ENCODE results near the gene FNDC3B. TPM values are rescaled to one million over a fixed set of nuclear protein-coding genes. Genes with fewer than 3 reads are reported as not detected.
"Not testable (repeated sequence)": the region's sequence is repeated elsewhere in the genome, so short reads cannot be mapped to it uniquely, and the experiment has no call there.

Gene FNDC3B
- total and polyA plus RNA-seq, 2 donors = 11.0 to 11.9 TPM

GRCh38 chr3:172233474-172234277 is 194.3 kb downstream of the FNDC3B start:
- H3K36me3 ChIP-seq (ENCODE audit: control insufficient read depth in 2 of 2, insufficient read depth in 2 of 2, low read length in 1 of 2) = no peaks in the 10 kb centered on the region
- no peaks in the 10 kb centered on the region for H3K27me3 ChIP-seq (ENCODE audit: control insufficient read depth in 2 of 2, insufficient read depth in 1 of 2, low read length in 1 of 2)
- WGBS = 96% methylated on average over 8 of the region's 8 CpGs
- H3K9me3 ChIP-seq (ENCODE audit: control insufficient read depth in 2 of 2, insufficient read depth in 1 of 2, low read length in 1 of 2) = no peaks in the 10 kb centered on the region
- H3K27ac ChIP-seq (ENCODE audit: low read depth in 1 of 2, low read length in 1 of 2) = no peak overlapping the region
- no peaks in the 10 kb centered on the region for H3K4me1 ChIP-seq (ENCODE audit: control insufficient read depth in 2 of 2, insufficient read depth in 2 of 2, low read length in 2 of 2)
- H3K4me3 ChIP-seq (ENCODE audit: low read length in 2 of 2) = no peak overlapping the region
- no peak for DNase-seq (ENCODE audit: low read depth in 6 of 9, low spot score in 9 of 9)

- H3K4me3 ChIP-seq (ENCODE audit: low read length in 2 of 2) = no peak overlapping the region
- H3K9me3 ChIP-seq (ENCODE audit: control insufficient read depth in 2 of 2, insufficient read depth in 1 of 2, low read length in 1 of 2) = no peaks in the 10 kb centered on the region
- H3K27me3 ChIP-seq (ENCODE audit: control insufficient read depth in 2 of 2, insufficient read depth in 1 of 2, low read length in 1 of 2) = no peaks in the 10 kb centered on the region
- no peaks in the 10 kb centered on the region for H3K36me3 ChIP-seq (ENCODE audit: control insufficient read depth in 2 of 2, insufficient read depth in 2 of 2, low read length in 1 of 2)
- no peaks in the 10 kb centered on the region for H3K4me1 ChIP-seq (ENCODE audit: control insufficient read depth in 2 of 2, insufficient read depth in 2 of 2, low read length in 2 of 2)
- no peak for DNase-seq (ENCODE audit: low read depth in 6 of 9, low spot score in 9 of 9)
- no peak overlapping the region for H3K27ac ChIP-seq (ENCODE audit: low read depth in 1 of 2, low read length in 1 of 2)
These were observed 196.3 kb downstream of the FNDC3B start for GRCh38 chr3:172235698-172236097.

GRCh38 chr3:172236771-172237742 is 197.7 kb downstream of the FNDC3B start:
- DNase-seq (ENCODE audit: low read depth in 6 of 9, low spot score in 9 of 9) = no peak
- WGBS = 97% methylated on average over 5 of the region's 5 CpGs

GRCh38 chr3:172238188-172238587 is 198.8 kb downstream of the FNDC3B start:
- 95% methylated on average over 4 of the region's 4 CpGs for WGBS
- Histone ChIP-seq H3K27me3 (ENCODE audit: control insufficient read depth in 2 of 2, insufficient read depth in 1 of 2, low read length in 1 of 2) (no peaks in the 10 kb centered on the region), H3K36me3 (ENCODE audit: control insufficient read depth in 2 of 2, insufficient read depth in 2 of 2, low read length in 1 of 2) (no peaks in the 10 kb centered on the region), H3K4me3 (ENCODE audit: low read length in 2 of 2) (no peak overlapping the region), H3K27ac (ENCODE audit: low read depth in 1 of 2, low read length in 1 of 2) (no peak overlapping the region), H3K4me1 (ENCODE audit: control insufficient read depth in 2 of 2, insufficient read depth in 2 of 2, low read length in 2 of 2) (no peaks in the 10 kb centered on the region), H3K9me3 (ENCODE audit: control insufficient read depth in 2 of 2, insufficient read depth in 1 of 2, low read length in 1 of 2) (peaks cover 0 to 7% of the 10 kb centered on the region in 2 donors)
- DNase-seq (ENCODE audit: low read depth in 6 of 9, low spot score in 9 of 9) = no peak

More at GRCh38 chr3:172236771-172237742, 197.7 kb downstream of the FNDC3B start:
- Histone ChIP-seq H3K36me3 (ENCODE audit: control insufficient read depth in 2 of 2, insufficient read depth in 2 of 2, low read length in 1 of 2) (no peaks in the 10 kb centered on the region), H3K27me3 (ENCODE audit: control insufficient read depth in 2 of 2, insufficient read depth in 1 of 2, low read length in 1 of 2) (no peaks in the 10 kb centered on the region), H3K4me1 (ENCODE audit: control insufficient read depth in 2 of 2, insufficient read depth in 2 of 2, low read length in 2 of 2) (no peaks in the 10 kb centered on the region), H3K4me3 (ENCODE audit: low read length in 2 of 2) (no peak overlapping the region), H3K9me3 (ENCODE audit: control insufficient read depth in 2 of 2, insufficient read depth in 1 of 2, low read length in 1 of 2) (peaks cover 0 to 2% of the 10 kb centered on the region in 2 donors), H3K27ac (ENCODE audit: low read depth in 1 of 2, low read length in 1 of 2) (no peak overlapping the region)

- Histone ChIP-seq H3K27me3 (ENCODE audit: control insufficient read depth in 2 of 2, insufficient read depth in 1 of 2, low read length in 1 of 2) (no peaks in the 10 kb centered on the region), H3K27ac (ENCODE audit: low read depth in 1 of 2, low read length in 1 of 2) (no peak overlapping the region), H3K4me3 (ENCODE audit: low read length in 2 of 2) (no peak overlapping the region), H3K9me3 (ENCODE audit: control insufficient read depth in 2 of 2, insufficient read depth in 1 of 2, low read length in 1 of 2) (peaks cover 0 to 7% of the 10 kb centered on the region in 2 donors), H3K4me1 (ENCODE audit: control insufficient read depth in 2 of 2, insufficient read depth in 2 of 2, low read length in 2 of 2) (no peaks in the 10 kb centered on the region), H3K36me3 (ENCODE audit: control insufficient read depth in 2 of 2, insufficient read depth in 2 of 2, low read length in 1 of 2) (no peaks in the 10 kb centered on the region)
- WGBS = 56% methylated on average over 3 of the region's 3 CpGs
- DNase-seq (ENCODE audit: low read depth in 6 of 9, low spot score in 9 of 9) = no peak
These were observed 199.9 kb downstream of the FNDC3B start for GRCh38 chr3:172239218-172239790.

GRCh38 chr3:172241405-172241804 is 202.0 kb downstream of the FNDC3B start:
- Histone ChIP-seq H3K27me3 (ENCODE audit: control insufficient read depth in 2 of 2, insufficient read depth in 1 of 2, low read length in 1 of 2) (no peaks in the 10 kb centered on the region), H3K4me1 (ENCODE audit: control insufficient read depth in 2 of 2, insufficient read depth in 2 of 2, low read length in 2 of 2) (no peaks in the 10 kb centered on the region), H3K9me3 (ENCODE audit: control insufficient read depth in 2 of 2, insufficient read depth in 1 of 2, low read length in 1 of 2) (peaks cover 0 to 7% of the 10 kb centered on the region in 2 donors), H3K27ac (ENCODE audit: low read depth in 1 of 2, low read length in 1 of 2) (no peak overlapping the region), H3K36me3 (ENCODE audit: control insufficient read depth in 2 of 2, insufficient read depth in 2 of 2, low read length in 1 of 2) (no peaks in the 10 kb centered on the region), H3K4me3 (ENCODE audit: low read length in 2 of 2) (no peak overlapping the region)
- DNase-seq (ENCODE audit: low read depth in 6 of 9, low spot score in 9 of 9) = no peak
- 100% methylated on average over 1 of the region's 1 CpG for WGBS

- H3K27ac ChIP-seq (ENCODE audit: low read depth in 1 of 2, low read length in 1 of 2); DNase-seq (ENCODE audit: low read depth in 6 of 9, low spot score in 9 of 9); H3K27me3 ChIP-seq (ENCODE audit: control insufficient read depth in 2 of 2, insufficient read depth in 1 of 2, low read length in 1 of 2); H3K36me3 ChIP-seq (ENCODE audit: control insufficient read depth in 2 of 2, insufficient read depth in 2 of 2, low read length in 1 of 2); H3K9me3 ChIP-seq (ENCODE audit: control insufficient read depth in 2 of 2, insufficient read depth in 1 of 2, low read length in 1 of 2); H3K4me1 ChIP-seq (ENCODE audit: control insufficient read depth in 2 of 2, insufficient read depth in 2 of 2, low read length in 2 of 2); H3K4me3 ChIP-seq (ENCODE audit: low read length in 2 of 2): not testable (repeated sequence)
- WGBS = 99% methylated on average over 3 of the region's 3 CpGs
These were observed 203.1 kb downstream of the FNDC3B start for GRCh38 chr3:172242471-172242870.

GRCh38 chr3:172243376-172243775 is 204.0 kb downstream of the FNDC3B start:
- not testable (repeated sequence) for H3K27ac ChIP-seq (ENCODE audit: low read depth in 1 of 2, low read length in 1 of 2); DNase-seq (ENCODE audit: low read depth in 6 of 9, low spot score in 9 of 9); H3K9me3 ChIP-seq (ENCODE audit: control insufficient read depth in 2 of 2, insufficient read depth in 1 of 2, low read length in 1 of 2); H3K27me3 ChIP-seq (ENCODE audit: control insufficient read depth in 2 of 2, insufficient read depth in 1 of 2, low read length in 1 of 2); H3K4me1 ChIP-seq (ENCODE audit: control insufficient read depth in 2 of 2, insufficient read depth in 2 of 2, low read length in 2 of 2); H3K4me3 ChIP-seq (ENCODE audit: low read length in 2 of 2); H3K36me3 ChIP-seq (ENCODE audit: control insufficient read depth in 2 of 2, insufficient read depth in 2 of 2, low read length in 1 of 2)
- 76% methylated on average over 3 of the region's 3 CpGs for WGBS

- H3K9me3 ChIP-seq (ENCODE audit: control insufficient read depth in 2 of 2, insufficient read depth in 1 of 2, low read length in 1 of 2) = peaks cover 0 to 7% of the 10 kb centered on the region in 2 donors
These were observed 204.6 kb downstream of the FNDC3B start for GRCh38 chr3:172244011-172244410.

More at GRCh38 chr3:172244011-172244410, 204.6 kb downstream of the FNDC3B start:
- 81% methylated on average over 2 of the region's 2 CpGs for WGBS
- DNase-seq (ENCODE audit: low read depth in 6 of 9, low spot score in 9 of 9) = no peak
- Histone ChIP-seq H3K4me3 (ENCODE audit: low read length in 2 of 2) (no peak overlapping the region), H3K36me3 (ENCODE audit: control insufficient read depth in 2 of 2, insufficient read depth in 2 of 2, low read length in 1 of 2) (no peaks in the 10 kb centered on the region), H3K27me3 (ENCODE audit: control insufficient read depth in 2 of 2, insufficient read depth in 1 of 2, low read length in 1 of 2) (no peaks in the 10 kb centered on the region), H3K27ac (ENCODE audit: low read depth in 1 of 2, low read length in 1 of 2) (no peak overlapping the region), H3K4me1 (ENCODE audit: control insufficient read depth in 2 of 2, insufficient read depth in 2 of 2, low read length in 2 of 2) (no peaks in the 10 kb centered on the region)

Data from thymus (tissue), 11 donors.